SJSA1 (cell line): ENCODE measurements around the gene ADGRB2. TPM values are rescaled to one million over a fixed set of nuclear protein-coding genes. Genes with fewer than 3 reads are reported as not detected.

ENCODE experiments used
- DNase-seq, 2 experiments: peaks; one replicate each; pipeline ENCODE4 v3.0.0-alpha.2; 2015 to 2020; ENCODE audit warnings: low spot score in 2 of 2, low read depth in 1 of 2
- H3K27ac ChIP-seq: fragments of 250-450 bp; sonication (Bioruptor Pico); 2 replicates; pipeline ENCODE4 v1.5.1; 2020; ENCODE audit warnings: mild to moderate bottlenecking, moderate library complexity
- H3K27me3 ChIP-seq: fragments of 250-450 bp; sonication (Bioruptor Pico); replicated peaks from 2 replicates; pipeline ENCODE4 v1.5.1; 2020; ENCODE audit warnings: mild to moderate bottlenecking, moderate library complexity
- H3K36me3 ChIP-seq: fragments of 250-450 bp; sonication (Bioruptor Pico); 2 replicates; pipeline ENCODE4 v1.5.1; 2020; ENCODE audit warnings: mild to moderate bottlenecking
- H3K4me1 ChIP-seq: fragments of 250-450 bp; sonication (Bioruptor Pico); replicated peaks from 2 replicates; pipeline ENCODE4 v1.6.1; 2021; ENCODE audit warnings: mild to moderate bottlenecking
- H3K4me3 ChIP-seq: fragments of 250-450 bp; sonication (Bioruptor Pico); 2 replicates; pipeline ENCODE4 v1.5.1; 2020; ENCODE audit warnings: mild to moderate bottlenecking
- H3K9me3 ChIP-seq: fragments of 250-450 bp; sonication (Bioruptor Pico); replicated peaks from 2 replicates; pipeline ENCODE4 v1.5.1; 2020; ENCODE audit warnings: mild to moderate bottlenecking
- total RNA-seq: library from RNA; depleted of rRNA; stranded (reverse); fragments of >200 nt; shearing (Covaris generic); gene quantifications from 2 replicates; pipeline ENCODE4 v1.2.3, GENCODE V29; 2014; rRNA removed

Gene ADGRB2, protein sequence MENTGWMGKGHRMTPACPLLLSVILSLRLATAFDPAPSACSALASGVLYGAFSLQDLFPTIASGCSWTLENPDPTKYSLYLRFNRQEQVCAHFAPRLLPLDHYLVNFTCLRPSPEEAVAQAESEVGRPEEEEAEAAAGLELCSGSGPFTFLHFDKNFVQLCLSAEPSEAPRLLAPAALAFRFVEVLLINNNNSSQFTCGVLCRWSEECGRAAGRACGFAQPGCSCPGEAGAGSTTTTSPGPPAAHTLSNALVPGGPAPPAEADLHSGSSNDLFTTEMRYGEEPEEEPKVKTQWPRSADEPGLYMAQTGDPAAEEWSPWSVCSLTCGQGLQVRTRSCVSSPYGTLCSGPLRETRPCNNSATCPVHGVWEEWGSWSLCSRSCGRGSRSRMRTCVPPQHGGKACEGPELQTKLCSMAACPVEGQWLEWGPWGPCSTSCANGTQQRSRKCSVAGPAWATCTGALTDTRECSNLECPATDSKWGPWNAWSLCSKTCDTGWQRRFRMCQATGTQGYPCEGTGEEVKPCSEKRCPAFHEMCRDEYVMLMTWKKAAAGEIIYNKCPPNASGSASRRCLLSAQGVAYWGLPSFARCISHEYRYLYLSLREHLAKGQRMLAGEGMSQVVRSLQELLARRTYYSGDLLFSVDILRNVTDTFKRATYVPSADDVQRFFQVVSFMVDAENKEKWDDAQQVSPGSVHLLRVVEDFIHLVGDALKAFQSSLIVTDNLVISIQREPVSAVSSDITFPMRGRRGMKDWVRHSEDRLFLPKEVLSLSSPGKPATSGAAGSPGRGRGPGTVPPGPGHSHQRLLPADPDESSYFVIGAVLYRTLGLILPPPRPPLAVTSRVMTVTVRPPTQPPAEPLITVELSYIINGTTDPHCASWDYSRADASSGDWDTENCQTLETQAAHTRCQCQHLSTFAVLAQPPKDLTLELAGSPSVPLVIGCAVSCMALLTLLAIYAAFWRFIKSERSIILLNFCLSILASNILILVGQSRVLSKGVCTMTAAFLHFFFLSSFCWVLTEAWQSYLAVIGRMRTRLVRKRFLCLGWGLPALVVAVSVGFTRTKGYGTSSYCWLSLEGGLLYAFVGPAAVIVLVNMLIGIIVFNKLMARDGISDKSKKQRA (N-terminal part only)
- 15.4 and 15.8 TPM in 2 replicates for total RNA-seq

DNA sequence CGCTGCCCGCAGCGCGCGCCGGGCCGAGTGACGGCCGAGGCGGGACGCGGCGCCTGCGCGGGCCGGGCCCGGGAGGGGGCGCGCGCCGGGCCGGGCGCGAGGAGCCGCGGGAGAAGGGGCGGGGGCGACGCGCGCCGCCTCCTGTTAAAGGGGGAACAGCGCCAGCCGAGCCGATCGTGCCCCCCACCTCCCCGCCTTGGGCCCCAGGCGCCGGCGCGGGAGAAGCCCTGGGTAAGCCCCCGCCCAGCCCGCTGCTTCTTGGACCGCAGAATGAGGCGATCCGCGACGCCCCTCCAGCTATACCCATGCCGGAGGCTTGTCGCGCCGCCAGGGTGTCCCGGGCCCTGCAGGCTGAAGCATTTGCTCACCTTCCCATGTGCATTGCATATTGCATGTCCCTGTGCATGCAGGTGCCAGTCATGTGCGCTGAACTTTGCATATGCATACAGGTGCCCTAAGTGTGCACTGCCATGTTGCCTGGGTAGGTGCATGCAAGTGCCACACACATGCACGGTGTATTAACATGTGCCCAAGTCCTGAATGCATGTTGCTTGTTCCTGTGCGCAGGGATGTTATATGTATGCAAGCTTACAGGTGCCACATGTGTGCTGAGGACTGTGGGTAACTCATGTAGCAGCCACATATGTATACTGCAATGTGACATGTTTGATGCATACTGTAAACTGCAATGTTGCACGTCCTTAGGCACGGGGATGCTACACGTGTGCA is at the start of gene ADGRB2:
TSS of gene ADGRB2 (minus strand) at position 29 of the 729 bp plus-strand sequence. CDS start 7,119 bp downstream, outside the sequence.
- H3K4me1 ChIP-seq, result peaks cover 48% of the 10 kb centered on the region
- peak in 1 of 2 experiments; percentile 19 for DNase-seq
- no peaks in the 10 kb centered on the region for H3K36me3 ChIP-seq
- H3K27me3 ChIP-seq, result no peaks in the 10 kb centered on the region
- H3K27ac ChIP-seq, result no peak within 1 kb of the TSS
- no peaks in the 10 kb centered on the region for H3K9me3 ChIP-seq
- peak within 1 kb of the TSS; percentile 53 for H3K4me3 ChIP-seq

- no peak for DNase-seq
- H3K27ac ChIP-seq, result no peak overlapping the region
Measured at GRCh38 chr1:31812158-31812829, 48.2 kb upstream of the ADGRB2 start.

DNA sequence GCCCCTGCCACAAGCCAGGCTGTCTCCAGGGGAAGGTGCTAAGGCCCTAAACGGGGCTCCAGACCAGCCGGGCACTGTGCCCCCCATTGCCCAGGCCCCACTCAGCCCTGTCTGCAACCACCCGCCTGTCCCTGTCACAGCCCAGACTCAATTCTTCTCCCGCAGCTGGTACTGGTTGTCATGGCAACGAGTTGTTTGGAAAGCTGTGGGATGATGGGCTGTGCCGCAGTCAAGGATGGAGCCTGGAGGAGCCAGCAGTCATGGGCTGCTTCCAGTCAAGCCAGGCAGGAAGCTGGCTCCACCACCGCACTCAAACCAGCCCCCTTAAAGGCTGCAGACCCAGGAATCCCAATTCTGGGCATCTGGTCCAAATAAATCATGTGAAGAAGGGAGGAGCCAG is 47.5 kb upstream of the ADGRB2 start:
- no peak overlapping the region for H3K27ac ChIP-seq

More at GRCh38 chr1:31812158-31812829, 48.2 kb upstream of the ADGRB2 start:
- Histone ChIP-seq H3K27me3 (no peaks in the 10 kb centered on the region), H3K9me3 (no peaks in the 10 kb centered on the region), H3K36me3 (no peaks in the 10 kb centered on the region), H3K4me1 (no peaks in the 10 kb centered on the region), H3K4me3 (no peak overlapping the region)

GRCh38 chr1:31809698-31810097 is 45.6 kb upstream of the ADGRB2 start:
- Histone ChIP-seq H3K27me3 (no peaks in the 10 kb centered on the region), H3K27ac (no peak overlapping the region), H3K9me3 (no peaks in the 10 kb centered on the region), H3K4me3 (no peak overlapping the region), H3K4me1 (no peaks in the 10 kb centered on the region), H3K36me3 (no peaks in the 10 kb centered on the region)
- no peak for DNase-seq

More for the DNA sequence above, 47.5 kb upstream of the ADGRB2 start:
- Histone ChIP-seq H3K4me1 (no peaks in the 10 kb centered on the region), H3K27me3 (no peaks in the 10 kb centered on the region), H3K36me3 (no peaks in the 10 kb centered on the region), H3K4me3 (no peak overlapping the region), H3K9me3 (no peaks in the 10 kb centered on the region)
- DNase-seq, result no peak

- no peaks in the 10 kb centered on the region for H3K36me3 ChIP-seq
- no peaks in the 10 kb centered on the region for H3K9me3 ChIP-seq
- no peak overlapping the region for H3K27ac ChIP-seq
- H3K4me1 ChIP-seq, result peaks cover 7% of the 10 kb centered on the region
- no peaks in the 10 kb centered on the region for H3K27me3 ChIP-seq
- H3K4me3 ChIP-seq, result no peak overlapping the region
- no peak for DNase-seq
Measured at GRCh38 chr1:31807273-31808048, 43.3 kb upstream of the ADGRB2 start.

DNA sequence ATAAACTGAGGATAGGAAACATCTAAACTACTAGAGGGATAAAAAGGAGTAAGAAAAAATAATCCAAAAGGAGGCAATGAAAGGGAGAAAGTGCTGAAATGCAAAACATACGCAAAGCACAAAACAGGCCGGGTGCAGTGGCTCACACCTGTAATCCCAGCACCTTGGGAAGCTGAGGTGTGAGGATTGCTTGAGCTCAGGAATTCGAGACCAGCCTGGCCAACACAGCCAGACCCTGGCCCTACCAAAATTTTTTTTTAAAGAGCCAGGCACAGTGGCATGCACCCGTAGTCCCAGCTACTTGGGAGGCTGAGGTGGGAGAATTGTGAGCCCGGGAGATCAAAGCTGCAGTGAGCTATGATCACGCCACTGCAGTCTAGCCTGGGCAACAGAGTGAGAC is 41.2 kb upstream of the ADGRB2 start:
- peak in 1 of 2 experiments; percentile 12 for DNase-seq
- Histone ChIP-seq H3K4me1 (peaks cover 11% of the 10 kb centered on the region), H3K27ac (no peak overlapping the region), H3K27me3 (no peaks in the 10 kb centered on the region), H3K9me3 (no peaks in the 10 kb centered on the region), H3K36me3 (no peaks in the 10 kb centered on the region), H3K4me3 (no peak overlapping the region)

- Histone ChIP-seq H3K27me3 (no peaks in the 10 kb centered on the region), H3K9me3 (no peaks in the 10 kb centered on the region), H3K4me1 (peaks cover 18% of the 10 kb centered on the region), H3K4me3 (no peak overlapping the region), H3K36me3 (no peaks in the 10 kb centered on the region), H3K27ac (no peak overlapping the region; the same call in 1 of the 2 replicates)
- DNase-seq, result no peak
Measured at GRCh38 chr1:31804098-31804497, 40.0 kb upstream of the ADGRB2 start.

DNA sequence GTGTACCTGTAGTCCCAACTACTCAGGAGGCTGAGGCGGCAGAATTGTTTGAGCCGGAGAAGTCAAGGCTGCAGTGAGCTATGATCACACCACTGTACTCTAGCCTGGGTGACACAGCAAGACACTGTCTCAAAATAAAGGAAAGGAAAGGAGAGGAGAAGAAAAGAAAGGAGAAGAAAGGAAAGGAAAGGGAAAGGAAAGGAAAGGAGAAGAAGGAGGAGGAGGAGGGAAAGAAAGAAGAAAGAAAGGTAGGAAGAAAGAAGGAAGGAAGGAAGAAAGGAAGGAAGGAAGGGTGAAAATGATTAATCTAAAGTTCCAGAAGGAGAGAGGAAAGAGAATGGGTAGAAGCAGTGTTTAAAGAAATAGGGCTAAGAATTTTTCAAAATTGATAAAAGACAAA is 39.5 kb upstream of the ADGRB2 start:
- Histone ChIP-seq H3K4me3 (no peak overlapping the region), H3K4me1 (peaks cover 23% of the 10 kb centered on the region), H3K27ac (no peak overlapping the region; the same call in 1 of the 2 replicates), H3K36me3 (no peaks in the 10 kb centered on the region), H3K9me3 (no peaks in the 10 kb centered on the region), H3K27me3 (no peaks in the 10 kb centered on the region)
- no peak for DNase-seq

- peak; percentile 28 to 67 for DNase-seq
- no peaks in the 10 kb centered on the region for H3K36me3 ChIP-seq
- H3K9me3 ChIP-seq, result no peaks in the 10 kb centered on the region
- H3K4me1 ChIP-seq, result peaks cover 34% of the 10 kb centered on the region
- H3K27ac ChIP-seq, result peak overlapping the region; percentile 53
- peak overlapping the region; percentile 31 for H3K4me3 ChIP-seq
- H3K27me3 ChIP-seq, result no peaks in the 10 kb centered on the region
Measured at GRCh38 chr1:31802190-31803150, 38.3 kb upstream of the ADGRB2 start.

- Histone ChIP-seq H3K27ac (no peak overlapping the region), H3K4me3 (no peak overlapping the region), H3K4me1 (peaks cover 44% of the 10 kb centered on the region), H3K9me3 (no peaks in the 10 kb centered on the region), H3K27me3 (no peaks in the 10 kb centered on the region), H3K36me3 (peaks cover 3% of the 10 kb centered on the region)
- DNase-seq, result peak in 1 of 2 experiments; percentile 10
Measured at GRCh38 chr1:31801458-31801857, 37.3 kb upstream of the ADGRB2 start.

GRCh38 chr1:31800674-31800967 is 36.5 kb upstream of the ADGRB2 start:
- Histone ChIP-seq H3K9me3 (no peaks in the 10 kb centered on the region), H3K27ac (no peak overlapping the region)

More at GRCh38 chr1:31800674-31800967, 36.5 kb upstream of the ADGRB2 start:
- Histone ChIP-seq H3K4me3 (no peak overlapping the region), H3K36me3 (peaks cover 12% of the 10 kb centered on the region), H3K27me3 (no peaks in the 10 kb centered on the region), H3K4me1 (peaks cover 52% of the 10 kb centered on the region)
- DNase-seq, result no peak
